ENCODE results near the gene PIH1D2. TPM values are rescaled to one million over a fixed set of nuclear protein-coding genes. Genes with fewer than 3 reads are reported as not detected.
"Not testable (repeated sequence)": the region's sequence is repeated elsewhere in the genome, so short reads cannot be mapped to it uniquely, and the experiment has no call there.

Gene PIH1D2
- total and polyA plus RNA-seq, 2 donors (not counting 3 experiments of a cell fraction or from before 2014, with no cell fraction given): 0.51 to 1.3 TPM

DNA sequence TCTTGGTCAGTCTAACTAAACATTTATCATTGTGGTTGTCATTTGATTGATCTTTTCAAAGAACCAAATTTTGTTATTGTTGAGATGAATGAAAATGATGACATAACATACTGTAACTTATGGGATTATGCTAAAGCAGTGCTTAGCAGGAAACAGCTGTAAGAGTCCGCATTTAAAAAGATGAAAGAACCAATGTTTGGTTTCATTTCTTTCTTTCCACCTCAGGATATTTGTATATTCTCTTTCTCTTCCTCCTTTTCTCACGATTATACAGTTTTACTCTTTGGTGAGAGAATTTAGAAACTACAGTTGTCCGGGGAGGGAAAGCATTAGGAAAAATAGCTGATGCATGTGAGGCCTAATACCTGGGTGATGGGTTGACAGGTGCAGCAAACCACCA, 23.1 kb downstream of the PIH1D2 start:
- intact Hi-C loops (cut with micrococcal nuclease): no loop called here
- no peak for TF ChIP-seq POLR2A (IDR thresholded peaks at IDR 0.05; ENCODE audit: low read depth, low read length)
- TF ChIP-seq GATA2 (IDR thresholded peaks at IDR 0.05; ENCODE audit: insufficient read depth, insufficient read length, low read depth, low read length): no peak
- TF ChIP-seq JUN (IDR thresholded peaks at IDR 0.05; ENCODE audit: borderline replicate concordance, insufficient read depth, insufficient read length, low read depth): no peak
- TF ChIP-seq POLR2AphosphoS5 (IDR thresholded peaks at IDR 0.05; ENCODE audit: insufficient read depth, low read depth, low read length): no peak
- no TSS peak for BruUV-seq (replicated peaks)
- H3K79me2 ChIP-seq (ENCODE audit: control insufficient read depth, insufficient read depth, low read length): peaks cover 7% of the 10 kb centered on the region
- H3K9ac ChIP-seq (replicated peaks; ENCODE audit: extremely low read depth, insufficient read depth, low read length): no peak overlapping the region
- no peaks in the 10 kb centered on the region for H3K9me3 ChIP-seq (replicated peaks; ENCODE audit: control insufficient read depth, insufficient read depth, low read length)
- peaks cover 3 to 14% of the 10 kb centered on the region in 2 experiments for H3K36me3 ChIP-seq (ENCODE audit: control insufficient read depth in 2 of 2, extremely low read depth in 1 of 2, insufficient read depth in 2 of 2, low read length in 2 of 2)
- POLR2A ChIA-PET: interaction anchor here (0.6 kb wide), 1 partner anchor 21 kb away, joined by 4 read pairs; no protein-coding TSS in a partner anchor
- no peak overlapping the region for H3K27ac ChIP-seq (ENCODE audit: insufficient read depth, low read depth, low read length)
- H4K20me1 ChIP-seq (replicated peaks; ENCODE audit: control insufficient read depth, extremely low read depth, insufficient read depth, low read length): no peaks in the 10 kb centered on the region
- CTCF ChIA-PET: no interaction called here
- DNase-seq (ENCODE audit: low read depth, low spot score): no peak
- H2AFZ ChIP-seq (ENCODE audit: low read depth, low read length): no peak overlapping the region
- H3K4me2 ChIP-seq (ENCODE audit: insufficient read depth, low read length): no peak overlapping the region
- H3K27me3 ChIP-seq (ENCODE audit: control insufficient read depth in 2 of 2, insufficient read depth in 2 of 2, low read length in 2 of 2): no peaks in the 10 kb centered on the region
- H3K9me1 ChIP-seq (replicated peaks; ENCODE audit: control insufficient read depth, extremely low read depth, insufficient read depth, low read length): no peaks in the 10 kb centered on the region
- H3K4me3 ChIP-seq (replicated peaks in 1 of 3; ENCODE audit: insufficient read depth in 1 of 3, low read depth in 1 of 3, low read length in 3 of 3): no peak overlapping the region
- dilution Hi-C loops (cut with MboI; ENCODE audit: extremely low pct_ligation_motif_present, low sequenced_read_pairs): no loop called here
- H3K4me1 ChIP-seq (ENCODE audit: control insufficient read depth, extremely low read depth, insufficient read depth, low read length): peaks cover 10% of the 10 kb centered on the region
- no peak for FAIRE-seq

DNA sequence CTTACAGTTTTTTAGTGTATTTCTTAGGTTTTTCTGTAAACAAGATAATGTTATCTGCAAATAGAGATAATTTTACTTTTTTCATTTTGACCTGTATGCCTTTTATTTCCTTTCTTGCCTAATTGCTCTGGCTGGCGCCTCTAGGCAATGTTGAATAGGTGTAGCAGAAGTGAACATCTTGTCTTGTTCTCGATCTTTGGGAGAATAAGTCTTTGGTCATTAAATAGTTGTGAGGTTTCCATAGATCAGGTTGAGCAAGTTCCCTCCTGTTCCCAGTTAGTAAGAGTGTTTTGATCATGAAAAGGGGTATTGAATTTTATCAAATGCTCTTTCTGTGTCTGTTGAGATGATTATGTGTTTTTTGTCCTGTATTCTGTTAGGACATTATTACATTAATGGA, 24.0 kb downstream of the PIH1D2 start:
- Histone ChIP-seq H3K27me3 (ENCODE audit: control insufficient read depth in 2 of 2, insufficient read depth in 2 of 2, low read length in 2 of 2) (no peaks in the 10 kb centered on the region), H3K9me1 (replicated peaks; ENCODE audit: control insufficient read depth, extremely low read depth, insufficient read depth, low read length) (no peaks in the 10 kb centered on the region), H3K9ac (replicated peaks; ENCODE audit: extremely low read depth, insufficient read depth, low read length) (no peak overlapping the region), H3K79me2 (ENCODE audit: control insufficient read depth, insufficient read depth, low read length) (peaks cover 7% of the 10 kb centered on the region), H3K4me1 (ENCODE audit: control insufficient read depth, extremely low read depth, insufficient read depth, low read length) (peaks cover 10% of the 10 kb centered on the region), H3K4me3 (replicated peaks in 1 of 3; ENCODE audit: insufficient read depth in 1 of 3, low read depth in 1 of 3, low read length in 3 of 3) (no peak overlapping the region), H3K9me3 (replicated peaks; ENCODE audit: control insufficient read depth, insufficient read depth, low read length) (no peaks in the 10 kb centered on the region), H3K27ac (ENCODE audit: insufficient read depth, low read depth, low read length) (no peak overlapping the region), H4K20me1 (replicated peaks; ENCODE audit: control insufficient read depth, extremely low read depth, insufficient read depth, low read length) (no peaks in the 10 kb centered on the region), H3K36me3 (ENCODE audit: control insufficient read depth in 2 of 2, extremely low read depth in 1 of 2, insufficient read depth in 2 of 2, low read length in 2 of 2) (peaks cover 9 to 15% of the 10 kb centered on the region in 2 experiments), H3K4me2 (ENCODE audit: insufficient read depth, low read length) (no peak overlapping the region), H2AFZ (ENCODE audit: low read depth, low read length) (no peak overlapping the region)
- dilution Hi-C loops (cut with MboI; ENCODE audit: extremely low pct_ligation_motif_present, low sequenced_read_pairs) (no loop called here), intact Hi-C loops (cut with micrococcal nuclease) (loop anchor here (1.0 kb wide), 1 partner anchor 9 kb away; no protein-coding TSS in a partner anchor)
- ChIA-PET POLR2A (no interaction called here), CTCF (no interaction called here)
- FAIRE-seq (no peak), DNase-seq (ENCODE audit: low read depth, low spot score) (no peak)
- no peak for TF ChIP-seq MYC (IDR thresholded peaks at IDR 0.05; ENCODE audit: low read depth, low read length)
- TF ChIP-seq GATA2 (IDR thresholded peaks at IDR 0.05; ENCODE audit: insufficient read depth, insufficient read length, low read depth, low read length): no peak
- TF ChIP-seq FOS (IDR thresholded peaks at IDR 0.05; ENCODE audit: borderline replicate concordance, insufficient read depth, low read length): no peak
- TF ChIP-seq JUN (IDR thresholded peaks at IDR 0.05; ENCODE audit: borderline replicate concordance, insufficient read depth, insufficient read length, low read depth): no peak
- TF ChIP-seq, protein P1, sequence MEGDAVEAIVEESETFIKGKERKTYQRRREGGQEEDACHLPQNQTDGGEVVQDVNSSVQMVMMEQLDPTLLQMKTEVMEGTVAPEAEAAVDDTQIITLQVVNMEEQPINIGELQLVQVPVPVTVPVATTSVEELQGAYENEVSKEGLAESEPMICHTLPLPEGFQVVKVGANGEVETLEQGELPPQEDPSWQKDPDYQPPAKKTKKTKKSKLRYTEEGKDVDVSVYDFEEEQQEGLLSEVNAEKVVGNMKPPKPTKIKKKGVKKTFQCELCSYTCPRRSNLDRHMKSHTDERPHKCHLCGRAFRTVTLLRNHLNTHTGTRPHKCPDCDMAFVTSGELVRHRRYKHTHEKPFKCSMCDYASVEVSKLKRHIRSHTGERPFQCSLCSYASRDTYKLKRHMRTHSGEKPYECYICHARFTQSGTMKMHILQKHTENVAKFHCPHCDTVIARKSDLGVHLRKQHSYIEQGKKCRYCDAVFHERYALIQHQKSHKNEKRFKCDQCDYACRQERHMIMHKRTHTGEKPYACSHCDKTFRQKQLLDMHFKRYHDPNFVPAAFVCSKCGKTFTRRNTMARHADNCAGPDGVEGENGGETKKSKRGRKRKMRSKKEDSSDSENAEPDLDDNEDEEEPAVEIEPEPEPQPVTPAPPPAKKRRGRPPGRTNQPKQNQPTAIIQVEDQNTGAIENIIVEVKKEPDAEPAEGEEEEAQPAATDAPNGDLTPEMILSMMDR (IDR thresholded peaks at IDR 0.05; ENCODE audit: extremely low read depth in 1 of 2, insufficient read depth in 1 of 2, low read depth in 1 of 2, low read length in 2 of 2): no peak
- no peak for TF ChIP-seq POLR2A (IDR thresholded peaks at IDR 0.05; ENCODE audit: low read depth, low read length)
- no TSS peak for BruUV-seq (replicated peaks)

DNA sequence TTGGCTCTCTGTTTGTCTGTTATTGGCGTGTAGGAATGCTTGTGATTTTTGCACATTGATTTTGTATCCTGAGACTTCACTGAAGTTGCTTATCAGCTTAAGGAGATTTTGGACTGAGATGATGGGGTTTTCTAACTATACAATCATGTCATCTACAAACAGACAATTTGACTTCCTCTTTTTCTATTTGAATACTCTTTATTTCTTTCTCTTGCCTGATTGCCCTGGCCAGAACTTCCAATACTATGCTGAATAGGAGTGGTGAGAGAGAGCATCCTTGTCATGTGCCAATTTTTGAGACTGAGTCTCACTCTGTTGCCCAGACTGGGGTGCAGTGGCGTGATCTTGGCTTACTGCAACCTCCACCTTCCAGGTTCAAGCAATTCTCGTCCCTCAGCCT, 25.6 kb downstream of the PIH1D2 start:
- ChIA-PET POLR2A (interaction anchor here (0.7 kb wide), 1 partner anchor 9 kb away, joined by 9 read pairs; no protein-coding TSS in a partner anchor), CTCF (interaction anchor here (0.6 to 1.0 kb wide), 4 partner anchors 16 to 664 kb away, joined by 3 to 4 read pairs (median 3); no protein-coding TSS in a partner anchor)
- H3K9ac ChIP-seq (replicated peaks; ENCODE audit: extremely low read depth, insufficient read depth, low read length); BruUV-seq (replicated peaks); H3K79me2 ChIP-seq (ENCODE audit: control insufficient read depth, insufficient read depth, low read length); H3K4me2 ChIP-seq (ENCODE audit: insufficient read depth, low read length); H2AFZ ChIP-seq (ENCODE audit: low read depth, low read length); FAIRE-seq; H3K9me1 ChIP-seq (replicated peaks; ENCODE audit: control insufficient read depth, extremely low read depth, insufficient read depth, low read length); H3K4me1 ChIP-seq (ENCODE audit: control insufficient read depth, extremely low read depth, insufficient read depth, low read length); intact Hi-C loops (cut with micrococcal nuclease); H4K20me1 ChIP-seq (replicated peaks; ENCODE audit: control insufficient read depth, extremely low read depth, insufficient read depth, low read length); H3K9me3 ChIP-seq (replicated peaks; ENCODE audit: control insufficient read depth, insufficient read depth, low read length); H3K27me3 ChIP-seq (ENCODE audit: control insufficient read depth in 2 of 2, insufficient read depth in 2 of 2, low read length in 2 of 2); H3K4me3 ChIP-seq (replicated peaks in 1 of 3; ENCODE audit: insufficient read depth in 1 of 3, low read depth in 1 of 3, low read length in 3 of 3); DNase-seq (ENCODE audit: low read depth, low spot score); dilution Hi-C loops (cut with MboI; ENCODE audit: extremely low pct_ligation_motif_present, low sequenced_read_pairs): not testable (repeated sequence)
- Histone ChIP-seq H3K27ac (ENCODE audit: insufficient read depth, low read depth, low read length) (peak overlapping the region; percentile 57), H3K36me3 (ENCODE audit: control insufficient read depth in 2 of 2, extremely low read depth in 1 of 2, insufficient read depth in 2 of 2, low read length in 2 of 2) (peaks cover 9 to 17% of the 10 kb centered on the region in 2 experiments)

Measured in endothelial cell of umbilical vein (primary cell).